GM12865 (cell line): Measurements from ENCODE around the gene CA4.

Experiments used
- DNase-seq: peaks from one replicate; pipeline ENCODE4 v3.0.0; 2010; ENCODE audit warnings: low read depth
- H3K4me3 ChIP-seq: 2 replicates; pipeline ENCODE4 v1.5.1; 2011; ENCODE audit warnings: mild to moderate bottlenecking, low read depth, low read length, control low read depth
- TF ChIP-seq, protein P1 (sequence below): IDR thresholded peaks from 2 replicates; pipeline ENCODE4 v1.5.1; 2011; ENCODE audit warnings: low read length, control low read depth, low read depth, inconsistent platforms; ENCODE audit not compliant: insufficient read depth; ENCODE audit errors: missing control alignments

The CA4 gene

GRCh38 chr17:60165223-60165622 lies 15.4 kb downstream of the CA4 start:
- DNase-seq: no peak
- H3K4me3 ChIP-seq: no peak overlapping the region
- TF ChIP-seq, protein P1, sequence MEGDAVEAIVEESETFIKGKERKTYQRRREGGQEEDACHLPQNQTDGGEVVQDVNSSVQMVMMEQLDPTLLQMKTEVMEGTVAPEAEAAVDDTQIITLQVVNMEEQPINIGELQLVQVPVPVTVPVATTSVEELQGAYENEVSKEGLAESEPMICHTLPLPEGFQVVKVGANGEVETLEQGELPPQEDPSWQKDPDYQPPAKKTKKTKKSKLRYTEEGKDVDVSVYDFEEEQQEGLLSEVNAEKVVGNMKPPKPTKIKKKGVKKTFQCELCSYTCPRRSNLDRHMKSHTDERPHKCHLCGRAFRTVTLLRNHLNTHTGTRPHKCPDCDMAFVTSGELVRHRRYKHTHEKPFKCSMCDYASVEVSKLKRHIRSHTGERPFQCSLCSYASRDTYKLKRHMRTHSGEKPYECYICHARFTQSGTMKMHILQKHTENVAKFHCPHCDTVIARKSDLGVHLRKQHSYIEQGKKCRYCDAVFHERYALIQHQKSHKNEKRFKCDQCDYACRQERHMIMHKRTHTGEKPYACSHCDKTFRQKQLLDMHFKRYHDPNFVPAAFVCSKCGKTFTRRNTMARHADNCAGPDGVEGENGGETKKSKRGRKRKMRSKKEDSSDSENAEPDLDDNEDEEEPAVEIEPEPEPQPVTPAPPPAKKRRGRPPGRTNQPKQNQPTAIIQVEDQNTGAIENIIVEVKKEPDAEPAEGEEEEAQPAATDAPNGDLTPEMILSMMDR: no peak

- H3K4me3 ChIP-seq: no peak overlapping the region
- TF ChIP-seq, protein P1: no peak
- peak; percentile 54 for DNase-seq
These were observed 16.2 kb downstream of the CA4 start for GRCh38 chr17:60165971-60166370.

DNA sequence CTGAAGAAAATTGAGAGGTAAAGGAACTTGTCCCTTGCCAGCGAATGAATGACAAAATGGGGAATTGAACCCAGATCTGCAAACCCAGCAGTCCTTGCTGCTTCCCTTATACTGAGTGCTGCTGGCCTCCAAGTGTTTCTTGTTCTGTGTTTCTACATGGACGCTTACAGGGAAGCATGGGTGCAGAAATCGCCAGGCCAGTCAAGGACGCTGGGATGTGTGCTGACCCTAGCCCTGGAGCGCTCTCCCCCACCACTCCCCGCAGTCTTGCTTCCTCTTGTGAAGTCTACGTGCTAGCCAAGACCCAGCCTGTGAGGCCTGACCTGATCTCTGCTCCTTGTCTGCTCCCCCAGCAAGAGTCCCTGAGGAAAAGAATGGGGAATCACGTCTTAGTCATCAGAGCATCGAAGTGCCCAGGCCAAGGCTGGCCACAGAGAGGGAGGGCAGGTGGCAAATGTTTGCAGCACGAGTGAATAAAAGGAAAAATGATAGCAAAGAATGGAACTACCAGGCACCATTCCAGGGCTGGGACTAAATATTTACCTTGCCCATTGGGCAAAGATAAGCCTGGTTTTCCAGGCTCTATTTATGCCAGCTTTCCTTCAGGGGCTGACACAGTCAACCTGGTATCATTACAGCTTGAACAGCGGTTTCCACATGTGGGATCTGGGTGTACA lies 17.4 kb downstream of the CA4 start:
- DNase-seq: no peak
- TF ChIP-seq, protein P1: no peak

GRCh38 chr17:60168654-60169053 lies 18.9 kb downstream of the CA4 start:
- TF ChIP-seq, protein P1: no peak
- DNase-seq: no peak
- no peak overlapping the region for H3K4me3 ChIP-seq

More for the DNA sequence above, 17.4 kb downstream of the CA4 start:
- no peak overlapping the region for H3K4me3 ChIP-seq

DNA sequence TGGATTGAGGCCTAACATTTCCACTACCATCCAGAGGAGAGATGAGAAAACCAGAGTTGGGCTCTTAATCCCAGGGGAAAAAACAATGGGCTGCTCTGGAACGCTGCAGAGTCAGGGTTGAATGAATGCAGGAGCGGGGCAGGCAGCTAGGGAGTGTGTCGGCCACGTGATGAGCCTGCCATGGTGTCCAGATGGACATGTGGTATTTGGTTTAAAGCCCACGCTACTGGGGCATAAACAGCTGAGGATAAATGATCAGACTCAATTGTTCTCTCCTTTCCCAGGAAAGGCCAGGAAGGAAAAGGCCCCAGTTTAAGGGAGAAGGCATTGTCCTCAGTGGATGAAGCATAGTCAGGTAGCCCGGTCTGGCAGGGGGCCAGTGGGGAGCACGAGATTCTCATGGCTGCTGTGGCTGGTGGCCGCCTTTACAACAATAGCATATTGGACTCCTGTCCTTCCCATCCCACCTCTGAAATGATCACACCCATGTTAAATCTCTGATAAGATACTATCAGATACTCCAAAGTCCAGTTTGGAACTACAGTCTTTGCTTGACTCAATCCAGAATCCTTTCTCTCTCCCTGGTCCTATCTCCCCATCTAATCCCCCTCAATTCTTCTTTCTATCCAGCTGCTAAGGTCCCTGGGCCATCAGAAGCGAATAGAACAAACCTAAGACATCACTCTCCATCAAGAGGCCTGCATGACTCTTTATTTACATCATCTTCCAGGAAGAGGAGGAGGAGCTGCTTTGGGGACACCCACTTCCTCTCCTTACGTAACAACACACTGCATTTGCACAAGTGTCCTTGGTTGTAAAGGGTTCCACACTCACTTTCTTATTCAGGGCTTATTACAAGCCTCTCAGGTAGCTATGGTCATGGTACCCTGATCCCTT lies 20.4 kb downstream of the CA4 start:
- DNase-seq: no peak

GRCh38 chr17:60170835-60171752 lies 21.3 kb downstream of the CA4 start:
- no peak for DNase-seq
- TF ChIP-seq, protein P1: no peak
- H3K4me3 ChIP-seq: no peak overlapping the region

More for the DNA sequence above, 20.4 kb downstream of the CA4 start:
- TF ChIP-seq, protein P1: no peak
- no peak overlapping the region for H3K4me3 ChIP-seq
